SK-N-SH (cell line): ENCODE measurements around the gene C15orf39. TPM values are rescaled to one million over a fixed set of nuclear protein-coding genes. Genes with fewer than 3 reads are reported as not detected.

Experiments
- CTCF ChIA-PET: fragments of 300-600, 350-600 bp; formaldehyde crosslinking; extraction: SDS; loops from one replicate; lab custom pipeline; 2021; lab: Yijun Ruan, JAX
- POLR2A ChIA-PET: fragments of 350-600 bp; sonication (Branson Sonifier 250); formaldehyde crosslinking; extraction: SDS; loops from one replicate; lab custom pipeline; 2020; ENCODE audit warnings: antibody characterized with exemption, inconsistent platforms; lab: Yijun Ruan, JAX
- DNase-seq: peaks from one replicate; pipeline ENCODE4 v3.0.0; 2012
- H2AFZ ChIP-seq: fragments of 200-600 bp; sonication (generic); 2 replicates; pipeline ENCODE4 v1.8.1; 2016; ENCODE audit warnings: antibody characterized with exemption, mild to moderate bottlenecking, low read depth
- H3F3A ChIP-seq: fragments of 200-600 bp; sonication (generic); replicated peaks from 2 replicates; pipeline ENCODE3; 2016; ENCODE audit warnings: antibody characterized with exemption, mild to moderate bottlenecking; ENCODE audit not compliant: insufficient read depth
- H3K27ac ChIP-seq, 2 experiments: fragments of 200-500 bp in 1 of 2; fragments of 200-600 bp in 1 of 2; sonication (Bioruptor generic) in 1 of 2; sonication (generic), shearing (Covaris generic) in 1 of 2; 2 replicates each; pipeline versions ENCODE4 v1.5.1 to v1.6.1; 2014 to 2016; ENCODE audit warnings: low read depth in 2 of 2, inconsistent platforms in 1 of 2, low read length in 1 of 2, mild to moderate bottlenecking in 1 of 2, mixed read lengths in 1 of 2
- H3K27me3 ChIP-seq: fragments of 200-600 bp; sonication (generic), shearing (Covaris generic); 2 replicates; pipeline ENCODE4 v1.6.1; 2016; ENCODE audit warnings: mixed run types; ENCODE audit not compliant: insufficient read depth
- H3K36me3 ChIP-seq, 2 experiments: fragments of 200-500 bp in 1 of 2; fragments of 200-600 bp in 1 of 2; sonication (Bioruptor generic) in 1 of 2; sonication (generic) in 1 of 2; replicated peaks in 1 of 2; 2 replicates each; pipeline versions ENCODE3 to v1.5.1; 2014 to 2016; ENCODE audit warnings: low read length in 1 of 2, mild to moderate bottlenecking in 1 of 2; ENCODE audit not compliant: insufficient read depth in 2 of 2, control insufficient read depth in 1 of 2
- H3K4me1 ChIP-seq, 2 experiments: fragments of 200-500 bp in 1 of 2; fragments of 200-600 bp in 1 of 2; sonication (Bioruptor generic) in 1 of 2; sonication (generic), shearing (Covaris generic) in 1 of 2; 2 replicates each; pipeline versions ENCODE4 v1.5.1 to v1.6.1; 2014 to 2016; ENCODE audit warnings: low read depth in 1 of 2, low read length in 1 of 2, mixed run types in 1 of 2; ENCODE audit not compliant: insufficient read depth in 2 of 2, control insufficient read depth in 1 of 2
- H3K4me2 ChIP-seq: fragments of 200-600 bp; sonication (generic), shearing (Covaris generic); 2 replicates; pipeline ENCODE4 v1.6.1; 2017; ENCODE audit warnings: mixed run types
- H3K4me3 ChIP-seq, 2 experiments: fragments of 200-500 bp in 1 of 2; fragments of 200-600 bp in 1 of 2; sonication (Bioruptor generic) in 1 of 2; sonication (generic), shearing (Covaris generic) in 1 of 2; 2 replicates each; pipeline versions ENCODE4 v1.5.1 to v1.8.1; 2014 to 2016; ENCODE audit warnings: low read depth in 2 of 2, inconsistent platforms in 1 of 2, low read length in 1 of 2, mild to moderate bottlenecking in 1 of 2, mixed read lengths in 1 of 2, moderate library complexity in 1 of 2
- H3K79me2 ChIP-seq: fragments of 200-600 bp; sonication (generic); 2 replicates; pipeline ENCODE4 v1.8.1; 2017; ENCODE audit warnings: mild to moderate bottlenecking; ENCODE audit not compliant: insufficient read depth
- H3K9ac ChIP-seq: fragments of 200-600 bp; sonication (generic); 2 replicates; pipeline ENCODE4 v1.6.1; 2017; ENCODE audit warnings: mixed run types
- H3K9me2 ChIP-seq: fragments of 200-600 bp; sonication (generic); 2 replicates; pipeline ENCODE4 v1.6.1; 2017; ENCODE audit warnings: mixed run types
- H3K9me3 ChIP-seq: fragments of 200-600 bp; sonication (generic); 2 replicates; pipeline ENCODE4 v1.6.1; 2017; ENCODE audit warnings: mixed run types, mild to moderate bottlenecking, moderate library complexity
- H4K20me1 ChIP-seq: fragments of 200-600 bp; sonication (generic); 2 replicates; pipeline ENCODE4 v1.6.1; 2017; ENCODE audit warnings: mild to moderate bottlenecking, mixed run types; ENCODE audit not compliant: insufficient read depth
- EZH2phosphoT487 ChIP-seq: fragments of 200-600 bp; sonication (generic); IDR thresholded peaks from 2 replicates; pipeline ENCODE4 v1.6.1; 2017; ENCODE audit warnings: low read depth, mixed run types, mild to moderate bottlenecking, antibody characterized with exemption, moderate library complexity, borderline replicate concordance
- FOXJ3 ChIP-seq: sonication (generic); formaldehyde crosslinking; IDR thresholded peaks from 2 replicates; pipeline ENCODE4 v1.5.1; 2020; ENCODE audit warnings: mild to moderate bottlenecking, missing genetic modification reagents
- GATA2 ChIP-seq: sonication (generic); formaldehyde crosslinking; IDR thresholded peaks from 2 replicates; pipeline ENCODE4 v1.5.0; 2020; ENCODE audit warnings: mild to moderate bottlenecking, missing genetic modification reagents
- MAX ChIP-seq: IDR thresholded peaks from 2 replicates; pipeline ENCODE4 v1.4.0; 2012; ENCODE audit warnings: low read depth
- MEF2A ChIP-seq: IDR thresholded peaks from 2 replicates; pipeline ENCODE4 v1.4.0; 2012; ENCODE audit warnings: low read depth, borderline replicate concordance
- MXI1 ChIP-seq: IDR thresholded peaks from 2 replicates; pipeline ENCODE4 v1.6.1; 2012; ENCODE audit warnings: mild to moderate bottlenecking, low read depth, low read length, improper control_type of control experiment
- NFIC ChIP-seq: IDR thresholded peaks from 2 replicates; pipeline ENCODE4 v1.4.0; 2012; ENCODE audit warnings: borderline replicate concordance
- RAD21 ChIP-seq: IDR thresholded peaks from 2 replicates; pipeline ENCODE4 v1.6.1; 2012; ENCODE audit warnings: mild to moderate bottlenecking, low read length
- RCOR1 ChIP-seq: fragments of 150-350 bp; IDR thresholded peaks from 2 replicates; pipeline ENCODE4 v1.6.1; 2017; ENCODE audit warnings: antibody characterized with exemption, low read length
- SIN3A ChIP-seq: IDR thresholded peaks from 2 replicates; pipeline ENCODE4 v1.6.1; 2012; ENCODE audit warnings: low read depth, mild to moderate bottlenecking, low read length, moderate library complexity, borderline replicate concordance
- TCF12 ChIP-seq: IDR thresholded peaks from 2 replicates; pipeline ENCODE4 v1.4.0; 2012
- USF2 ChIP-seq: fragments of 150-350 bp; IDR thresholded peaks from 2 replicates; pipeline ENCODE4 v1.6.1; 2017; ENCODE audit warnings: antibody characterized with exemption, low read length, low read depth, borderline replicate concordance
- WGBS: methylation state at CpG from one replicate; pipeline ENCODE4 v1.1.6; 2017; ENCODE audit warnings: low lambda C conversion rate; 5-methylcytosine and 5-hydroxymethylcytosine counted together
- polyA plus RNA-seq, 3 experiments: library from polyadenylated mRNA; depleted of rRNA; stranded (reverse); fragments of >200 nt; gene quantifications; 2 replicates each; pipeline ENCODE4 v1.2.3, GENCODE V29; 2012
- TF ChIP-seq, protein P1 (sequence below): fragments of 150-350 bp; IDR thresholded peaks from 2 replicates; pipeline ENCODE4 v1.6.1; 2016; ENCODE audit warnings: mild to moderate bottlenecking, low read depth, low read length

Gene C15orf39
- polyA plus RNA-seq, 1 of the 3 experiments (the other 2 are of a cell fraction) = 2.5 TPM

- TF ChIP-seq FOXJ3 (CRISPR knock-in tag) = no peak
These were observed 40.4 kb upstream of the C15orf39 start (continued) for GRCh38 chr15:75161106-75161916.

DNA sequence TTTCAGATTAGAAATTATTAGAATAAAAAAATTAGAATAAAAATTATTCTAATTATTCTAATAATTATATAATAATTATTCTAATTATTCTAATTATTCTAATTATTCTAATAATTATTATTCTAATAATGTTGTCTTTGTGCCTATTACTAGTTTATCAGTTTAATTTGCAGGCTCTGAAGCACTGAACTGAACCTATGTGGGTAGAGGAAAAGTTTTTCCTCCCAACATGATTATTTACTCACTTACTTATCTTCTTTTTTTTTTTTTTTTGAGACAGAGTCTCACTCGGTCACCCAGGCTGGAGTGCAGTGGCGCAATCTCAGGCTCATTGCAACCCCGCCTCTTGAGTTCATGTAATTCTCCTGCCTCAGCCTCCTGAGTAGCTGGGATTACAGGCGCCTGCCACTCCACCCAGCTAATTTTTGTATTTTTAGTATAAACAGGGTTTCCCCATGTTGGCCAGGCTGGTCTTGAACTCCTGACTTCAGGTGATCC lies 39.7 kb upstream of the C15orf39 start:
- H3K9me3 ChIP-seq = no peaks in the 10 kb centered on the region
- TF ChIP-seq, protein P1, sequence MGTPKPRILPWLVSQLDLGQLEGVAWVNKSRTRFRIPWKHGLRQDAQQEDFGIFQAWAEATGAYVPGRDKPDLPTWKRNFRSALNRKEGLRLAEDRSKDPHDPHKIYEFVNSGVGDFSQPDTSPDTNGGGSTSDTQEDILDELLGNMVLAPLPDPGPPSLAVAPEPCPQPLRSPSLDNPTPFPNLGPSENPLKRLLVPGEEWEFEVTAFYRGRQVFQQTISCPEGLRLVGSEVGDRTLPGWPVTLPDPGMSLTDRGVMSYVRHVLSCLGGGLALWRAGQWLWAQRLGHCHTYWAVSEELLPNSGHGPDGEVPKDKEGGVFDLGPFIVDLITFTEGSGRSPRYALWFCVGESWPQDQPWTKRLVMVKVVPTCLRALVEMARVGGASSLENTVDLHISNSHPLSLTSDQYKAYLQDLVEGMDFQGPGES = no peak
- TF ChIP-seq EZH2phosphoT487 (no peak), MAX (no peak), RCOR1 (no peak), MXI1 (no peak), RAD21 (no peak), SIN3A (no peak), TCF12 (no peak), NFIC (no peak), GATA2 (CRISPR knock-in tag) (no peak), MEF2A (no peak), USF2 (no peak)
- H3K4me3 ChIP-seq = no peak overlapping the region
- no peaks in the 10 kb centered on the region for H3K36me3 ChIP-seq
- no peak overlapping the region for H3K9ac ChIP-seq
- H3K79me2 ChIP-seq = no peaks in the 10 kb centered on the region
- no peaks in the 10 kb centered on the region for H3K27me3 ChIP-seq
- POLR2A ChIA-PET = no interaction called here
- no peak for DNase-seq
- no peak overlapping the region for H2AFZ ChIP-seq
- H4K20me1 ChIP-seq = no peaks in the 10 kb centered on the region
- H3K4me2 ChIP-seq = no peak overlapping the region
- no peaks in the 10 kb centered on the region; a peak in 1 of 4 replicates for H3K4me1 ChIP-seq
- 75% methylated on average over 4 of the region's 4 CpGs for WGBS
- no peaks in the 10 kb centered on the region for H3K9me2 ChIP-seq
- no peak overlapping the region for H3K27ac ChIP-seq
- CTCF ChIA-PET = interaction anchor here (1.2 kb wide), 1 partner anchor 133 kb away, joined by 3 read pairs; no protein-coding TSS in a partner anchor
- H3F3A ChIP-seq = no peaks in the 10 kb centered on the region
